BLaER1 (cell line): ENCODE results near the gene RAF1.
A peak's percentile ranks its signal among the peaks of the same experiment; 100 is the strongest.
"Not testable (repeated sequence)": the region's sequence is repeated elsewhere in the genome, so short reads cannot be mapped to it uniquely, and the experiment has no call there.

Experiments used
- H3K27ac ChIP-seq: shearing (Covaris generic); formaldehyde crosslinking; 2 replicates; pipeline ENCODE4 v1.8.1; 2022
- H3K27me3 ChIP-seq: shearing (Covaris generic); formaldehyde crosslinking; 2 replicates; pipeline ENCODE4 v1.8.1; 2022
- H3K36me3 ChIP-seq: shearing (Covaris generic); formaldehyde crosslinking; 2 replicates; pipeline ENCODE4 v1.8.1; 2022
- H3K4me1 ChIP-seq: shearing (Covaris generic); formaldehyde crosslinking; 2 replicates; pipeline ENCODE4 v1.8.1; 2022
- H3K4me2 ChIP-seq: shearing (Covaris generic); formaldehyde crosslinking; 2 replicates; pipeline ENCODE4 v1.8.1; 2022
- H3K4me3 ChIP-seq: shearing (Covaris generic); formaldehyde crosslinking; 2 replicates; pipeline ENCODE4 v1.8.1; 2022
- H3K9ac ChIP-seq: shearing (Covaris generic); formaldehyde crosslinking; 2 replicates; pipeline ENCODE4 v1.8.1; 2022
- H3K9me3 ChIP-seq: shearing (Covaris generic); formaldehyde crosslinking; 2 replicates; pipeline ENCODE4 v1.8.1; 2022
- H4K20me1 ChIP-seq: shearing (Covaris generic); formaldehyde crosslinking; 2 replicates; pipeline ENCODE4 v1.8.1; 2022
- Cebpa-rat ChIP-seq: shearing (Covaris generic); IDR thresholded peaks from 2 replicates; pipeline ENCODE4 v1.8.1; 2022

RAF1 gene

GRCh38 chr3:12663936-12664908 lies at the start of gene RAF1:
RAF1 (minus strand) TSS chr3:12664117; CDS start chr3:12618721, 45,396 bp downstream.
- H3K4me2 ChIP-seq = peak within 1 kb of the TSS; percentile 91
- no peaks in the 10 kb centered on the region for H3K9me3 ChIP-seq
- peak within 1 kb of the TSS; percentile 98 for H3K27ac ChIP-seq
- H4K20me1 ChIP-seq = peaks cover 41% of the 10 kb centered on the region
- H3K4me1 ChIP-seq = peaks cover 26% of the 10 kb centered on the region
- H3K9ac ChIP-seq = peak within 1 kb of the TSS; percentile 98
- H3K27me3 ChIP-seq = no peaks in the 10 kb centered on the region
- peak within 1 kb of the TSS; percentile 88 for H3K4me3 ChIP-seq
- H3K36me3 ChIP-seq = no peaks in the 10 kb centered on the region
- no peak for TF ChIP-seq Cebpa-rat

GRCh38 chr3:12710062-12710461 lies 46.1 kb upstream of the RAF1 start:
- Histone ChIP-seq H3K9ac (no peak overlapping the region), H4K20me1 (no peaks in the 10 kb centered on the region), H3K9me3 (no peaks in the 10 kb centered on the region), H3K36me3 (no peaks in the 10 kb centered on the region), H3K4me3 (no peak overlapping the region), H3K27me3 (no peaks in the 10 kb centered on the region), H3K4me1 (peaks cover 29% of the 10 kb centered on the region), H3K4me2 (no peak overlapping the region; the same call in 1 of the 2 replicates), H3K27ac (no peak overlapping the region)
- TF ChIP-seq Cebpa-rat = no peak

DNA sequence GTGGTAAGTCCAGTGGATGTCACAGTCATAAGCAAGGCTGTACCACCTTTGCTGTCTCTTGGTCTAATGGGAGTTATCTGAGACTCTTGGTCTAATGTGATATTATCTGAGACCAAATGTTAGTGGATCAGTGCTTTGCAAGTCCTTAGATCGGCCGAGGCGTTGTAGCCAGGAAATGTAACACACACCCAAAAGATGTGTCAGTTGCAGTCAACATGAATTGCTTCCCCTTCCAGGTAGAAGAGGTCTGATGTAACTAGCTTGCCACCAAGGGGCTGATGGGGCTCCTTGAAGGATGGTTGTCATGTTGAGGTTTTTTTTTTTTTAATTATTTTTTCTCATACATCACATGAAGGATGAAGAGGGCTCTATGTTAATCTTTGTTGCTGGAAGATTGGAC lies 45.4 kb upstream of the RAF1 start:
- Histone ChIP-seq H3K36me3 (no peaks in the 10 kb centered on the region), H3K9me3 (no peaks in the 10 kb centered on the region), H3K27me3 (no peaks in the 10 kb centered on the region), H3K4me1 (peaks cover 29% of the 10 kb centered on the region), H3K4me3 (no peak overlapping the region), H3K27ac (no peak overlapping the region), H4K20me1 (no peaks in the 10 kb centered on the region), H3K4me2 (no peak overlapping the region; the same call in 1 of the 2 replicates), H3K9ac (no peak overlapping the region)
- no peak for TF ChIP-seq Cebpa-rat

- Histone ChIP-seq H3K4me3 (no peak overlapping the region), H3K27ac (no peak overlapping the region), H3K36me3 (no peaks in the 10 kb centered on the region), H3K4me1 (peaks cover 29% of the 10 kb centered on the region), H3K4me2 (no peak overlapping the region), H3K9ac (no peak overlapping the region), H3K27me3 (no peaks in the 10 kb centered on the region), H3K9me3 (no peaks in the 10 kb centered on the region), H4K20me1 (no peaks in the 10 kb centered on the region)
- TF ChIP-seq Cebpa-rat = no peak
Observed at GRCh38 chr3:12708584-12709192, 44.8 kb upstream of the RAF1 start.

DNA sequence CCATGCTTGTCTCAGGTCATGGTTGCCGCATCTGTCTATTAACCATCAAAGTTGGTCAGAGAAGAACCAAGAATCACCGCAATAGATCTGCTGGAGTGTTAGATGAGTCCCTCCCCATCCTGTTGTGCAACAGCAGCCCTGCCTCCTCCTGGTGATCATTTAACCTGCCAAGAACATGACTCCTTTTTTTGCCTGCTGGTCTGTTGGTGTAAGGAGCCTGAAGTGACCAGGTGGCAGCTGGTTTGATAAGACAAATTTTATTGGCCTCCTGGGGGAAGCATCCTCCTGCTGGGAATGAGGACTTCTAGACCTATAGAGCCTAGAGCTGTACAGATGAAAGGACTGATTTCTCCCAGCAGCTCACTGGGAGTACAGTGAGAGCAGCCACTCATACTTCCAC lies 43.5 kb upstream of the RAF1 start:
- Histone ChIP-seq H3K9me3 (no peaks in the 10 kb centered on the region), H3K4me1 (peaks cover 29% of the 10 kb centered on the region), H4K20me1 (no peaks in the 10 kb centered on the region), H3K4me3 (no peak overlapping the region), H3K27ac (no peak overlapping the region), H3K9ac (no peak overlapping the region), H3K27me3 (no peaks in the 10 kb centered on the region), H3K36me3 (no peaks in the 10 kb centered on the region), H3K4me2 (no peak overlapping the region)
- TF ChIP-seq Cebpa-rat = no peak

GRCh38 chr3:12706504-12707253 lies 42.8 kb upstream of the RAF1 start:
- Histone ChIP-seq H3K9me3 (no peaks in the 10 kb centered on the region), H3K4me1 (peaks cover 29% of the 10 kb centered on the region), H4K20me1 (no peaks in the 10 kb centered on the region), H3K36me3 (no peaks in the 10 kb centered on the region), H3K4me3 (no peak overlapping the region), H3K4me2 (no peak overlapping the region), H3K27me3 (no peaks in the 10 kb centered on the region), H3K9ac (no peak overlapping the region), H3K27ac (no peak overlapping the region)
- no peak for TF ChIP-seq Cebpa-rat

DNA sequence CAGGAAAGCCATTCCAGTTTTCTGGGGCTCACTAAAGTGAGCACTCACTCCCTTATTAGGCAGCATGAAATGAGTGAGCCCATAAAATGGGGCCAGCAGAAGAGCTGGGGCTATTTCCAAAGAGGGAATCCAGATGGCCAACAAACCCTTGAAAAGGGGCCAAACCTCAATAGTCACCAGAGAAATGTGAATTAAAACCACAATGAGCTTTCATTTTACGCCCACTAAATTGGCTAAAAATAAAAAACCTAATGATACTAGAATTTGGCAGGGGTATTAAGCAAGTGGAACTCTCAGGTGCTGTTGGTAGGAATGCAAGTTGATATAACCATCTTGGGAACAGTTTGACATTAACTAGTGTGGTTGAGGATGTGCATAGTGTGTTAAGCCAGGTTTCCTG lies 42.1 kb upstream of the RAF1 start:
- TF ChIP-seq Cebpa-rat = no peak
- H3K4me3 ChIP-seq = no peak overlapping the region
- no peaks in the 10 kb centered on the region for H4K20me1 ChIP-seq
- no peaks in the 10 kb centered on the region for H3K27me3 ChIP-seq
- no peak overlapping the region for H3K27ac ChIP-seq
- no peaks in the 10 kb centered on the region for H3K9me3 ChIP-seq
- no peaks in the 10 kb centered on the region for H3K36me3 ChIP-seq
- no peak overlapping the region for H3K9ac ChIP-seq
- peak overlapping the region; percentile 20; the same call in 1 of the 2 replicates for H3K4me2 ChIP-seq
- peaks cover 29% of the 10 kb centered on the region for H3K4me1 ChIP-seq

DNA sequence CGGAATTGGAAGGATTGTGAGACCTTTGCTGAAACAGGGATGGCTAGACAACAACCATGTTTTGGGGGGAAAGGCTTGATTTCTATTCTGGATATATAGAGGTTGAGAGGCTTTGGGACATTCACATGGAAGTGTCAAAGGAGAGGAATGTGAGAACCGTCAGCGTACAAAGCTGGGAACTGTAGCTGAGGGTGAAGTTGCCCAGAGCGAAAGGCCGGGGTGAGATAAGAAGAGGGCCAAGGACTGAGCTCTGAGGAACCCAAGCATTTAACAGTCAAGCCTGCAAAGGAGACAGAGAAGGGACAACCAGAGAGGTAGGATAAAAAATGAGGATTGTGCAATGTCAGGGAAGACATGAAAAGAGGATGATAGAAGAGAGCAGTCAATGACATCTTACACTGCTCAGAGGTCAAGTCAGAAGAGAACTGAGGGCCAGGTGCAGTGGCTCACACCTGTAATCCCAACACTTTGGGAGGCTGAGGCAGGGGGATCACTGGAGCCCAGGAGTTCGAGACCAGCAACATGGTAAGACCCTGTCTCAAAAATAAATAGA lies 41.5 kb upstream of the RAF1 start:
- Histone ChIP-seq H3K27me3 (no peaks in the 10 kb centered on the region), H3K9ac (no peak overlapping the region), H3K4me1 (peaks cover 28% of the 10 kb centered on the region), H3K4me3 (no peak overlapping the region), H3K9me3 (no peaks in the 10 kb centered on the region), H3K4me2 (peak overlapping the region; percentile 20; the same call in 1 of the 2 replicates), H3K36me3 (no peaks in the 10 kb centered on the region), H3K27ac (no peak overlapping the region), H4K20me1 (no peaks in the 10 kb centered on the region)
- 0 out of 2 replicates have a peak, but pooled peaks have one; percentile 28 for TF ChIP-seq Cebpa-rat

GRCh38 chr3:12702501-12702900 lies 38.6 kb upstream of the RAF1 start:
- no peak overlapping the region for H3K9ac ChIP-seq
- no peak overlapping the region for H3K4me2 ChIP-seq
- H3K27ac ChIP-seq = no peak overlapping the region
- no peaks in the 10 kb centered on the region for H3K9me3 ChIP-seq
- H3K4me1 ChIP-seq = peaks cover 12% of the 10 kb centered on the region
- no peaks in the 10 kb centered on the region for H3K27me3 ChIP-seq
- H3K4me3 ChIP-seq = no peak overlapping the region
- no peaks in the 10 kb centered on the region for H3K36me3 ChIP-seq
- H4K20me1 ChIP-seq = no peaks in the 10 kb centered on the region
- TF ChIP-seq Cebpa-rat = no peak

DNA sequence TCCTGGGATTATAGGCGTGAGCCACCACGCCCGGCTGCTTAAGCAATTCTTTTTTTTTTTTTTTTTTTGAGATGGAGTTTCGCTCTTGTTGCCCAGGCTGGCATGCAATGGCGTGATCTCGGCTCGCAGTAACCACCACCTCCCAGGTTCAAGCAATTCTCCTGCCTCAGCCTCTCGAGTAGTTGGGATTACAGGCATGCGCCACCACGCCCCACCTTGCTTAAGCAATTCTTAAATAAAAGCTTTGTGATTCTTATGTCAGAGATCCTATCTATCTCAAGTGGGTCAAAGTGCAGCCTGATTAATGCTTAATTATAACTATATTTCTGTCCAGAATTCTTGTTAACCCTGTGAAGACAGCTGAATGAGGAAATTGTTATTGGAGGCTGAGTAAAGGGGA lies 37.7 kb upstream of the RAF1 start:
- not testable (repeated sequence) for H3K27me3 ChIP-seq, H3K4me3 ChIP-seq, H4K20me1 ChIP-seq, H3K9ac ChIP-seq, H3K4me2 ChIP-seq, H3K9me3 ChIP-seq, H3K36me3 ChIP-seq, H3K27ac ChIP-seq
- H3K4me1 ChIP-seq = peaks cover 12% of the 10 kb centered on the region
